Bronchial epithelial cell (primary cell): ENCODE data around the gene TVP23A. TPM values are rescaled to one million over a fixed set of nuclear protein-coding genes. Genes with fewer than 3 reads are reported as not detected.
"Not testable (repeated sequence)": the region's sequence is repeated elsewhere in the genome, so short reads cannot be mapped to it uniquely, and the experiment has no call there.

ENCODE experiments used
- DNase-seq: peaks from one replicate; pipeline ENCODE4 v3.0.0-alpha.2; 2010; ENCODE audit warnings: low read depth
- FAIRE-seq: peaks from 2 replicates; lab custom pipeline; 2011; peaks lifted over from hg19 to GRCh38; lab: Jason Lieb, UNC
- H3K27me3 ChIP-seq: 2 replicates; pipeline ENCODE4 v1.5.1; 2011; ENCODE audit warnings: low read length; ENCODE audit not compliant: control insufficient read depth, insufficient read depth
- H3K36me3 ChIP-seq: 2 replicates; pipeline ENCODE4 v1.5.1; 2011; ENCODE audit warnings: low read length; ENCODE audit not compliant: control insufficient read depth, insufficient read depth
- H3K4me3 ChIP-seq: 2 replicates; pipeline ENCODE4 v1.5.1; 2011; ENCODE audit warnings: mild to moderate bottlenecking, low read depth, low read length, control low read depth
- CTCF ChIP-seq: IDR thresholded peaks from 2 replicates; pipeline ENCODE4 v1.5.1; 2011; ENCODE audit warnings: mild to moderate bottlenecking, moderate library complexity, low read length, control low read depth, inconsistent platforms; ENCODE audit not compliant: insufficient read depth, severe bottlenecking
- total RNA-seq: library from RNA; depleted of rRNA; stranded (reverse); fragments of >200 nt; gene quantifications from 2 replicates; pipeline ENCODE4 v1.2.1, GENCODE V29; 2014

TVP23A gene
- total RNA-seq, 1 donor from 2014 or later: not detected

GRCh38 chr16:10806698-10807097 is 11.9 kb downstream of the TVP23A start:
- no peaks in the 10 kb centered on the region for H3K36me3 ChIP-seq
- no peaks in the 10 kb centered on the region for H3K27me3 ChIP-seq
- no peak overlapping the region for H3K4me3 ChIP-seq
- FAIRE-seq (no peak), DNase-seq (no peak)
- TF ChIP-seq CTCF: no peak

GRCh38 chr16:10805334-10805733 is 13.3 kb downstream of the TVP23A start:
- TF ChIP-seq CTCF: no peak
- no peaks in the 10 kb centered on the region for H3K27me3 ChIP-seq
- H3K4me3 ChIP-seq: no peak overlapping the region
- no peaks in the 10 kb centered on the region for H3K36me3 ChIP-seq
- DNase-seq (no peak), FAIRE-seq (no peak)

GRCh38 chr16:10799736-10800135 is 18.9 kb downstream of the TVP23A start:
- Histone ChIP-seq H3K36me3 (no peaks in the 10 kb centered on the region), H3K27me3 (no peaks in the 10 kb centered on the region), H3K4me3 (no peak overlapping the region)
- no peak for TF ChIP-seq CTCF
- DNase-seq (no peak), FAIRE-seq (no peak)

- FAIRE-seq (no peak), DNase-seq (no peak)
- H3K4me3 ChIP-seq: no peak overlapping the region
- TF ChIP-seq CTCF: no peak
- no peaks in the 10 kb centered on the region for H3K27me3 ChIP-seq
- no peaks in the 10 kb centered on the region for H3K36me3 ChIP-seq
These were observed 27.5 kb downstream of the TVP23A start for GRCh38 chr16:10791048-10791447.

- not testable (repeated sequence) for DNase-seq, FAIRE-seq, H3K4me3 ChIP-seq, H3K27me3 ChIP-seq, H3K36me3 ChIP-seq
These were observed 30.0 kb downstream of the TVP23A start for GRCh38 chr16:10788630-10789029.

GRCh38 chr16:10787304-10787703 is 31.3 kb downstream of the TVP23A start:
- no peak for DNase-seq
- no peak for FAIRE-seq
- H3K4me3 ChIP-seq: no peak overlapping the region
- no peaks in the 10 kb centered on the region for H3K36me3 ChIP-seq
- TF ChIP-seq CTCF: no peak
- no peaks in the 10 kb centered on the region for H3K27me3 ChIP-seq
